ENCODE measurements around the gene DDX60.
"Not testable (repeated sequence)": the region's sequence is repeated elsewhere in the genome, so short reads cannot be mapped to it uniquely, and the experiment has no call there.

DDX60 gene, protein sequence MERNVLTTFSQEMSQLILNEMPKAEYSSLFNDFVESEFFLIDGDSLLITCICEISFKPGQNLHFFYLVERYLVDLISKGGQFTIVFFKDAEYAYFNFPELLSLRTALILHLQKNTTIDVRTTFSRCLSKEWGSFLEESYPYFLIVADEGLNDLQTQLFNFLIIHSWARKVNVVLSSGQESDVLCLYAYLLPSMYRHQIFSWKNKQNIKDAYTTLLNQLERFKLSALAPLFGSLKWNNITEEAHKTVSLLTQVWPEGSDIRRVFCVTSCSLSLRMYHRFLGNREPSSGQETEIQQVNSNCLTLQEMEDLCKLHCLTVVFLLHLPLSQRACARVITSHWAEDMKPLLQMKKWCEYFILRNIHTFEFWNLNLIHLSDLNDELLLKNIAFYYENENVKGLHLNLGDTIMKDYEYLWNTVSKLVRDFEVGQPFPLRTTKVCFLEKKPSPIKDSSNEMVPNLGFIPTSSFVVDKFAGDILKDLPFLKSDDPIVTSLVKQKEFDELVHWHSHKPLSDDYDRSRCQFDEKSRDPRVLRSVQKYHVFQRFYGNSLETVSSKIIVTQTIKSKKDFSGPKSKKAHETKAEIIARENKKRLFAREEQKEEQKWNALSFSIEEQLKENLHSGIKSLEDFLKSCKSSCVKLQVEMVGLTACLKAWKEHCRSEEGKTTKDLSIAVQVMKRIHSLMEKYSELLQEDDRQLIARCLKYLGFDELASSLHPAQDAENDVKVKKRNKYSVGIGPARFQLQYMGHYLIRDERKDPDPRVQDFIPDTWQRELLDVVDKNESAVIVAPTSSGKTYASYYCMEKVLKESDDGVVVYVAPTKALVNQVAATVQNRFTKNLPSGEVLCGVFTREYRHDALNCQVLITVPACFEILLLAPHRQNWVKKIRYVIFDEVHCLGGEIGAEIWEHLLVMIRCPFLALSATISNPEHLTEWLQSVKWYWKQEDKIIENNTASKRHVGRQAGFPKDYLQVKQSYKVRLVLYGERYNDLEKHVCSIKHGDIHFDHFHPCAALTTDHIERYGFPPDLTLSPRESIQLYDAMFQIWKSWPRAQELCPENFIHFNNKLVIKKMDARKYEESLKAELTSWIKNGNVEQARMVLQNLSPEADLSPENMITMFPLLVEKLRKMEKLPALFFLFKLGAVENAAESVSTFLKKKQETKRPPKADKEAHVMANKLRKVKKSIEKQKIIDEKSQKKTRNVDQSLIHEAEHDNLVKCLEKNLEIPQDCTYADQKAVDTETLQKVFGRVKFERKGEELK (N-terminal part only)

GRCh38 chr4:168318266-168318895, at the start of gene DDX60:
Gene DDX60 (minus strand): TSS chr4:168318752. CDS start chr4:168311259, 7,493 bp downstream.
- no peak for DNase-seq

DNA sequence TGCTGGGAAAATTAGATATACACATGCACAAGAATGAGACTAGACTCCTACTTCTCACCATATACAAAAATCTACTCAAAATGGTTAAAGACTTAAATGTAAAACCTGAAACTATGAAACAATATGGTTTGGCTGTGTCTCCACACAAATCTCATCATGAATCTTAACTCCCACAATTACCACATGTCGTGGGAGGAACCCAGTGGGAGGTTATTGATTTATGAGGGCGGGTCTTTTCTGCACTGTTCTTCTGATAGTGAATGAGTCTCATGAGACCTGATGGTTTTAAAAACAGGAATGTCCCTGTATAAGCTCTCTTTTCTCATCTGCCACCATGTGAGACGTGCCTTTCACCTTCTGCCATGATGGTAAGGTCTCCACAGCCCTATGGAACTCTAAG, 48.5 kb upstream of the DDX60 start:
- no peak for DNase-seq

DNA sequence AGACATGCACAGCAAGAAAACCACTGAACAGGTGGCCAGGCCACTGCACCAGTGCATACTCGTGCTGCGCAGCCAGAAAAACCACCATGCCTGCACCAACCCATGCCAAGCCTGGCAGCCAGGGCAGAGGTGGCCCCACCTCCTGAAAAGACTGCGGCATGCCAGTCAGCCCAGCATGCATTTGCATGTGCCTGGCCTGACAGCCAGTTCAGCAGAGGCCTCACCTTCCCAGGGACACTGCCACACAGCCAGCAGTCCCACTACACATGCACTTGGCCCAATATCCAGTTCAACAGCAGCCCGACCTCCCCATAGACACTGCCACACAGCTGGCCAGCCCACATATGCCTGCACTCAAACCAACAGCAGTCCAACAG, 43.5 kb upstream of the DDX60 start:
- DNase-seq, result peak in 1 of 2 experiments; percentile 7

DNA sequence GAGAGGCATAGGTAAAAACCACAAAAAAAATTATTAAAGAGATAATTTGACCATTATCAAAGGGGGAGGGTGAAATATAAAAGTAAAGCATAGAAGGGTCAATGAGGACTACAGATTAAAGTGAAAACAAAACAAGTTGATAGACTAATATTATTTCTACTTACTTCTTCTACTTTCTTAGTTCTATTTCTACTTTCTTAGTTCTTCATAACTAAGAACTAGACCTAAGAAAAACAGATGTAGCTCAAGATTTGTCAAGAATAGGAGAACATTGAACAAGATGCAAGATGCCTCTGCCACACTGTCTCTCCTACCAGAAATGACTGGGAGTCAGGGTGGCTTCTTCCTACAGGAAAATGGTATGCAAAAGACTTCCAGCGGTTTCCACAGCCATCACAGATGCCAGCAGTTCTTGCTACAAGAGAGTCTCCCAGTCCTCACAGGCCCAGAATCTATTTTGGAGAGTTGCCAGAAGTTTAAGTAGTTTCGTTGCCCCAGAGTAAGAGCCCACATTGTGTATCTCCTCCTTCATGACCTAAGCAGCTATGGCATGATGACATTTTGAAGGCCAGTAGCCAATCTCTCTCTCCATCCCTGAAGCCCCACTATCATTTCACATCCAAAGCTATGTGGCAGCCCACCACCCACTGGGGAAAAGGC, 42.9 kb upstream of the DDX60 start:
- no peak for DNase-seq

DNA sequence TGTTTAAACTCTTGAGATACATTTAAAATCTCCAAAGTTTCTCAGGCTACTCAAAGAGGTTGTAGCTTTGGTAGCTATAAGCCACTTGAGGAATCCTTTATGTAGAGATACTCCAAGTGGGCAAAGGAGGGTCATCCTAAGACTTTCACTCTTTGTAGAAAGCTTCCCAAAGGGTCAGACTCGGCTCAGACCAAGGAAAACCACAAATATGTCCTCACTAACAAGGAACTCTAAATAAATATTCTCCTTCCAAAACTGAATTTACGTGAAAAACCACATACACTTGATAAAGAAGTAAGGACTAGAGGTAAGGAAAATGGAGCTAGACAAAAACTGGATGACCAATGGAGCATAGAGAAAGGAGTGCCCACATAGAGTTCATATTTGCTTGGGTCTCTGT, 41.7 kb upstream of the DDX60 start:
- DNase-seq, result no peak

GRCh38 chr4:168357941-168358340, 39.4 kb upstream of the DDX60 start:
- DNase-seq, result no peak

DNA sequence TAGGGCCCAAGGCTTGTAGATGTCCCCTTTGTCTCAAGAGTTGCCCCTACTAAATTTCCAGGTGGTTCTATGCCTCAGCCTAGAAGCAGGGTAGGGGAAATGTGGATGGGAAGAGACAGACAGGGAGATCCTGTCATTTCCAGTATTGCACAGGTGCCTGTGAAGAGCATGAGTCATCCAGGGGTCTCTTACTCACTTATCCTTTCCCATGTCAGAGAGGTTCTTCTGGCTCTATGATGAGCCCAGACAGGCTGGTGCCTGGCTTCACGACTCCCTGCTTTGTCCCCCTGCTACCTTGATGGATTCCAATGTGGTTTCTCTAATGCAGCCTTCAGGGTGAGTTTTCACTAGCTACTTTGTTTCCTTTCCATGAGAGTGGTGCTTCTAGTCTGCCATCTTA, 35.2 kb upstream of the DDX60 start:
- no peak for DNase-seq

- no peak for DNase-seq
These were observed 19.0 kb upstream of the DDX60 start for GRCh38 chr4:168337550-168337940.

GRCh38 chr4:168336837-168337549, 18.4 kb upstream of the DDX60 start:
- no peak for DNase-seq

DNA sequence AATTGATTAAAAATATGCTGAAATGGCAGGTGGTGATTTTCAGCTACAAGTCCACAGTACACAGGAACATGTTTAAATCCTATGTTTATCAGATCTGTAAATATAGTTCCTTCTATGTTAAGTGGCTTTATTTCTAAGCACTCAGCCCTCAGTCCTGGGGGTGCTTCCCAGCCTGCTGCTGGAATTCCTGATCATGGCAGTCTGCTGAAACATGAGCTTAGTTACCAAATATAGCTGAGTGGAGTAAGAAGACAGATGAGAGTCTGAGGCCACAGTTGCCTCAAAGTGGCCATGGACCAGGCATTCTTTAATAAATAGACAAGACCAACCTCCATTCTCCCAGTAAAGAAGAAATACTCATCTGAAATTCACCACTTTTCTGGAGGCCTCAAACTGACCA, 17.1 kb upstream of the DDX60 start:
- DNase-seq, result no peak

GRCh38 chr4:168334053-168334452, 15.5 kb upstream of the DDX60 start:
- DNase-seq, result no peak

DNA sequence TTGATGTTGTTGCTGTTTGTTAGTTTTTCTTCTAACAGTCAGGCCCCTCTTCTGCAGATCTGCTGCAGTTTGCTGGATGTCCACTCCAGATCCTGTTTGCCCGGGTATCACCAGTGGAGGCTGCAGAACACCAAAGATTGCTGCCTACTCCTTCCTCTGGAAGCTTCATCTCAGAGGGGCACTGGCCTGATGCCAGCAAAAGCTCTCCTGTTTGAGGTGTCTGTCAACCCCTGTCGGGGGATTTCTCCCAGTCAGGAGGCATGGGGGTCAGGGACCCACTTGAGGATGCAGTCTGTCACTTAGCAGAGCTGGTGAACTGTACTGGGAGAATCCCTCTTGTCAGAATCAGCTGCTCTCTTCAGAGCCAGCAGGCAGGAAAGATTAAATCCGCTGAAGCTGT, 12.0 kb upstream of the DDX60 start:
- DNase-seq, result not testable (repeated sequence)

- DNase-seq, result no peak
These were observed 7.0 kb upstream of the DDX60 start for GRCh38 chr4:168325591-168325990.

DNA sequence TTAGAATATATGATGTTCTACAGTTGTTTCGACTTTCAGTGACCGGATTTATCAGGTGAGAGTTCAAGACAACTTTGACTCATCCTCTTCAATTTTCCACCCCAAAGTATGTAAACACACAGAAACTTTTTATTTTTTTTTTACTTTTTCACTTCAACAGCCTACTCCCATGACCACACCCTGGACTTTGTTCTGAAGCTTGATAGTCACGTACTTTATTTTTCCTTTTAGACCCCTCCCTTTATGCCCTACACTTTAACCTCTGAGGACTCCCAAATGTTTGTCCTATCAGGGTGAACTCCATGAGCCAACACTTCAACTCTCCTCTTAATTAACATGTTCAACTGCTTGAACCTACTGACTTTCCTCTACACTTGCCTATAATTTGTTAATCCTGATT, 2.5 kb upstream of the DDX60 start:
- no peak for DNase-seq

DNA sequence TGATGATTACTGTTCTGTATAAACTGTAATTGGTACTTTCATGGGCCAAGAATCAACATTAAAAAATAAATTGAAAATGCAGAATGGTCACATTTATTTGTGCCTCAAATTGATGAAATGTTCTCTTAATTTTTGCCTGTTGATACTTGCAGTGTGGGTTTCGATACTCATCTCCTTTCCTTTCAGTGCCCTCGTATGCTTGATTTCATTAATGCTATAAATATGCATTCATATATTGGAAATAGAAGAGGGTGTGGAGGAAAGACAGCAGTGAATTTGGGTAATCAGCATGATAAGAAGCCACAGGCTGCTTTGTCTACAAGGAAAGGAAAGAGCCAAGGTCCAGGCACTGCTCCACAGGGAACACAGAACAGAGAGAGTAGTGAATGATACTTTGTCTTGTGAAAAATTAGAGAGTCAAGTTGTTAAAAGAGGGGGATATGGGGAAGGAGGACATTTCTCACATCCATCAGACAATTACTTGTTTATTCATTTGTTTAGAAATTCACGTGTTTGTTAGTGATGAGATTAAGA, 1.0 kb upstream of the DDX60 start:
- DNase-seq, result no peak

GRCh38 chr4:168317621-168318020, 931 bp downstream of the DDX60 start:
- DNase-seq, result no peak

DNA sequence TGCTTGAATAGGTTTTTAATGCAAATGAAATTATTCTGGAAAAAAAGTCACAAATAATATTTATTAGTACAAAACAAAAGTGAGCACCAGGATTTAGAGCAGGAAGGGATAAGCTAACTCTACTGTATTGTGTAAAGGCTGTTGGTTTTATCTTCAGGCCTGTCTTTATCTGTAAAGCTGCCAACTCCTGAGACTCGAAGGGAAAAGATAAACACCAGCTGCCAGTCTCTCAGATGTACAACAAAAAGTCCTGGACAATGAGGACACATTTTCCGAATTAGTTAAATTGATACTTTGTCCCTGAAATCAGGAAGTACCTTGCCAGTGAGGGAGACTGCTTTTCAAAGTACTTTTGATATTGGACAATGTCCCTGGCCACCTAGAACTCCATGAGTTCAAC, 8.8 kb downstream of the DDX60 start:
- DNase-seq, result peak; percentile 26 to 75

DNA sequence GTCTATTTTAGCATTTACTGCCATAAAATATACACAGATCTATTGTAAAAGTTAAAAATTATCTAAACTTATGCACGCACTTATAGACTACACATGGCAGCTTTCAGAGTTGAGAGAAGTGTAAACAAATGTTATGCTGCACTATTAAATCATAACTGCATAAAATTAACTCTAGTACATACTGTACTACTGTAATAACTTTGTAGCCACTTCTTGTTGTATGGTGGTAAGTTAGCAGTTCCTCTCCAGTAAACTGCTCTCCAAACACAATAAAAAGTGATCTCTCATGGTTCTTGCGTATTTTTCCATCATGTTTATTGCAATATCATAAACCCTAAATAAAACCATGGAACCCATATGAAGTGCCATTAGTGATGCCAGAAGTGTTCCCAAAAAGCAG, 9.6 kb downstream of the DDX60 start:
- no peak for DNase-seq

DNA sequence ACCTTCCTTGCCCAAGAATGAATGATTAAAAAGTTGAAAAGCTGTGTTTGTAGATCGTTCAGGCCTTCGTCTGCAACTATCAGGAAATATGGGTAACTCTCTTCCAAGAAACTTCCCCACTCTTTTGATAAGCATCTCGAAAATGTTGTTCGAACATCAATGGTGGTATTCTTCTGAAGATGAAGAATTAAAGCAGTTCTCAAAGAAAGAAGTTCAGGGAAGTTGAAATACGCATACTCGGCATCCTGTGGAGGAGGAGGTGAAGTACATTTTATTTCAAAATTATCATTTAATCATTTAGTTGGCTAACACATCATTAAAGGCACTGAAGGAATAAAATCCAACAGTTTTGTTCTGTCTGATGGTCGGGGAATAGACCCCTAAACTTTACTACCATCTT, 12.1 kb downstream of the DDX60 start:
- no peak for DNase-seq

DNA sequence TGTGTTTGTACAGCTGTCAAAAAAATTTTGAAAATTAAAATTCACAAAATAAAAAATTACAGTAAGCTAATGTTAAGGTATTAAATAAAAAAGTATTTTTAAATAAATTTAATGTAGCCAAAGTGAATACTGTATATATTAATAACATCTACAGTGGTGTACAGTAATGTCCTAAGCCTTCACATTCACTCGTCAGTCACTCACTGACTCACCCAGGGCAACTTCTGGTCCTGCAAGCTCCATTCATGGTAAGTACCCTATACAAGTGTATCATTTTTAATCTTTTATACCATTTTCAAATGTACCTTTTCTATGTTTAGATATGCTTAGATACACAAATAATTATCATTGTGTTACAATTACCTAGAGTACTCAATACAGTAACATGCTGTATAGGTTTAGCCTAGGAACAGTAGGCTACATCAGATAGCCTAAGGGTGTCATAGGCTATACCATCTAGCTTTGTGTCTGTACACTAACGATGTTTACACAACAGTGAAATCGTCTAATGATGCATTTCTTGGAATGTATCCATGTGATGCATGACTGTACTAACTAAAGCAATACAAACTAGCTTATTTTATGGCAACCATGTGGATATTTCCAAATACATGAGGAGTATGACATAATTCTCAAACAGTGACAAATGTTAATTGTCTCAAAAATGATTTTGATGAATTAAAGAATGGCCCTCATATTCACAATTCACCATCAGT, 13.7 kb downstream of the DDX60 start:
- DNase-seq, result peak; percentile 11 to 52

GRCh38 chr4:168303430-168303829, 15.1 kb downstream of the DDX60 start:
- not testable (repeated sequence) for DNase-seq
